Activated T-helper 2 cell treated with anti-CD3 and anti-CD28 coated beads, Interferon-gamma antibody, Interleukin-2, Interleukin-4, amounts not matched to agents 10 μg/mL and 5 μg/mL and 100 μg/mL, durations not matched to agents 14 hours and 24 hours and 36 hours (primary cell): ENCODE data around the gene ZNF594. TPM values are rescaled to one million over a fixed set of nuclear protein-coding genes. Genes with fewer than 3 reads are reported as not detected.
"Not testable (repeated sequence)": the region's sequence is repeated elsewhere in the genome, so short reads cannot be mapped to it uniquely, and the experiment has no call there.

Experiments used
- DNase-seq: peaks from one replicate; pipeline ENCODE4 v3.0.0; 2021; ENCODE audit warnings: low spot score
- H3K27ac Mint-ChIP-seq: one replicate; pipeline ENCODE4 v1.8.0; 2021; ENCODE audit warnings: mixed read lengths
- H3K27me3 Mint-ChIP-seq: one replicate; pipeline ENCODE4 v1.8.0; 2021; ENCODE audit warnings: low read depth, mixed read lengths
- H3K36me3 Mint-ChIP-seq: one replicate; pipeline ENCODE4 v1.8.0; 2021; ENCODE audit warnings: low read depth, mixed read lengths
- H3K4me1 Mint-ChIP-seq: one replicate; pipeline ENCODE4 v1.8.0; 2021; ENCODE audit warnings: low read depth, mixed read lengths
- H3K4me3 Mint-ChIP-seq: one replicate; pipeline ENCODE4 v1.8.0; 2021; ENCODE audit warnings: low read depth, mild to moderate bottlenecking, moderate library complexity, mixed read lengths
- H3K9me3 Mint-ChIP-seq: one replicate; pipeline ENCODE4 v1.8.0; 2021; ENCODE audit warnings: mixed read lengths
- intact Hi-C: fragments of 100-400 bp; cut with micrococcal nuclease; formaldehyde crosslinking; loops from one replicate; pipeline ENCODE4 v1.15.1; 2023
- total RNA-seq: library from RNA; stranded (reverse); gene quantifications from 2 replicates; pipeline ENCODE4 v1.2.3, GENCODE V29; 2022

Gene ZNF594
- total RNA-seq, result 8.0 and 8.9 TPM in 2 replicates

DNA sequence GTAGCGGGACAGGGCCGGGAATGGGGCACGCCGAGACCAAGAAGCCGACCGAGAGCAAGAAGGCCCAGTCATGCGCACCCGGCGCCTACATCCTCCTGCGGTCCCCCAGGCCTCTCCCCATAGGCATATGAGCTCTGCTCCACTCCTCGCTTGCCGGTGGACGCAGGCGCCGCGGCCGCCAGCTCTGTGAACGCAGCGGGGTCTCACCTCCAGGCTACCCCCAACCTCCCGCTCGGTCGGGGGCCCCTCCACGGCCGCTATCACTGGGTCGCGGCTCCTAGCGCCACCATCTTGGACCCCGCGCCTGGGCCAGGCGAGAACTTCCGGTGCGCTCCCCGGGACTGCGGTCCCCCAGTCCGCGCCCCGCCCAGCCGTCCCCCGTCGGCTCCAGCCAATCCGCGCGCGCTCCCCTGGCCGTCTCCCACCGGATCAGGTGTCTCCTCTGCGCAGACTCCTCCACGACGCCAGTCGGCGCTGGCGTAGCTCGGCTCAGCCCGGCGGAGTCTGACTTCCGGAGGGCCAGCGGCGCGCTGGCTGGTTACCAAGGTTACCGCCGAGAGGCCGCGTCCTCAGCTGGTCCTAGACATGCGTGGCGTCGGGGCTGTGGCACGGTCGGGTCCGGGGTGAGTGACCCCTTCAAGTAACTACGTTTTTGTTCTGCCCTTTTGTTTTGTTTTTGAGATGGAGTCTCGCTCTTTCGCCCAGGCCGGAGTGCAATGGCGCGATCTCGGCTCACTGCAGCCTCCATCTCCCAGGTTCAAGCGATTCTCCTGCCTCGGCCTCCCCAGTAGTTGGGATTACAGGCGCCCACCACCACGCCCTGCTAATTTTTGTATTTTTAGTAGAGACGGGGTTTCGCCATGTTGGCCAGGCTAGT lies at the start of gene ZNF594:
Gene ZNF594 (minus strand): TSS at position 328 of the 877 bp plus-strand sequence. CDS start 7,612 bp downstream, outside the sequence.
- peak within 1 kb of the TSS; percentile 81 for H3K27ac Mint-ChIP-seq
- H3K9me3 Mint-ChIP-seq, result peaks cover 32% of the 10 kb centered on the region
- H3K27me3 Mint-ChIP-seq, result no peaks in the 10 kb centered on the region
- H3K4me3 Mint-ChIP-seq, result peak within 1 kb of the TSS; percentile 90
- intact Hi-C loops, result loop anchor here (5.0 kb wide), 1 partner anchor 79 kb away; the partner anchor contains the start of gene ZNF232
- H3K36me3 Mint-ChIP-seq, result peaks cover 46% of the 10 kb centered on the region
- DNase-seq, result peak; percentile 96
- peaks cover 13% of the 10 kb centered on the region for H3K4me1 Mint-ChIP-seq

DNA sequence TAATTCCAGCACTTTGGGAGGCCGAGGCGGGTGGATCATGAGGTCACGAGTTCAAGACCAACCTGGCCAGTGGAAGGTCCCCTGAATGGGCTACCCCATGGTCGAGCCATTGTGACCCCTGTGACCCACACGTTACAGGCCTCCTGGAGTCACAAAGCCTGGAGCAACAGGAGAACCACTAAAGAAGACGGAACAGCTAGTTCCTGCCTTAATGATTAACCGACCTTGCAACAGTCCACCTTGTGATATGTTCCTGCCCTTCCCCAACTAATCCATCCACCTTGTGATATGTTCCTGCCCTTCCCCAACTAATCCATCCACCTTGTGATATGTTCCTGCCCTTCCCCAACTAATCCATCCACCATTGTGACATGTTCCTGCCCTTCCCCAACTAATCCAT lies 48.1 kb upstream of the ZNF594 start:
- DNase-seq, intact Hi-C loops, H3K4me1 Mint-ChIP-seq, H3K4me3 Mint-ChIP-seq, H3K27ac Mint-ChIP-seq, H3K36me3 Mint-ChIP-seq, H3K9me3 Mint-ChIP-seq, H3K27me3 Mint-ChIP-seq: not testable (repeated sequence)

DNA sequence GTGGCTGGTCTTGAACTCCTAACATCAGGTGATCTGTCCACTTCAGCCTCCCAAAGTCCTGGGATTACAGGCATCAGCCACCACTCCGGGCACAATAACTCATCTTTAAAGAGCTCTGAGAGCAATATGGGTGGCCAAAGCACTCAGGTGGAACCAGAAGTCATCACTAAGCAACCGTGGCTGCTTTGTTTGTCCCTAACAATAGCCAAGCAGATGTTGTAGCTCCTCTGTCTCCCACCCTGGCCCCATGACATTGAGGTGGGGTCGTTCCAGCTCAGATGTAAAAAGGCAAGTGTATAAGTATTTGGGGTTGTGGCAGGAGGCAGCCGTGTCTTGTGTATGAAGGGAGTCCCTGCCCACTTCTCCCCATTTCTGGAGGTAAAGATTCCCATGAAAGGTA lies 46.7 kb upstream of the ZNF594 start:
- Mint-ChIP-seq H3K9me3 (no peaks in the 10 kb centered on the region), H3K4me3 (no peak overlapping the region), H3K4me1 (peaks cover 4% of the 10 kb centered on the region), H3K27me3 (no peaks in the 10 kb centered on the region), H3K27ac (no peak overlapping the region), H3K36me3 (no peaks in the 10 kb centered on the region)
- no peak for DNase-seq
- intact Hi-C loops, result no loop called here

DNA sequence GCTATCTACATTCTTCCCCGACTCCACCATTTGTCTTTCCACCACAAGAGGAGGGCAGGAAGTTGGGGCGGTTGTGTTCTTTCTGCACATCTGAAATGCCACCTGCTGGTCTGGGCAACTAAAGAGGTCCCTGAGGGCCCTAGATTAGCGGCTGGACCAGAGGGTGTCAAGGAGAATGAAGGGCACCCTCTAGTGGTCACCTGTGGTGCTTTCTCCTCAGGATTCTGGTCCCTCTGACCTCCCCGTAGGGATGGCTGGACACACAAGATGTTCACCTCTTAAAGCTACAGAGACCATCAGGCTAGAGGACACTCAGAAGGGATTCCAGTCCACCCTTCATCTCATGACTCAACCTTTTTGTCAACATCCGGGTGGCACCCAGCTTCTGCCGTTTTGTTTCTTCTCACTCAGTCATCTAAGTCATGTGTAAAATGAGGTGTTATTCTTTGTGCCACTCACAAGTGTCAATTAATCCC lies 45.9 kb upstream of the ZNF594 start:
- no peak overlapping the region for H3K27ac Mint-ChIP-seq

DNA sequence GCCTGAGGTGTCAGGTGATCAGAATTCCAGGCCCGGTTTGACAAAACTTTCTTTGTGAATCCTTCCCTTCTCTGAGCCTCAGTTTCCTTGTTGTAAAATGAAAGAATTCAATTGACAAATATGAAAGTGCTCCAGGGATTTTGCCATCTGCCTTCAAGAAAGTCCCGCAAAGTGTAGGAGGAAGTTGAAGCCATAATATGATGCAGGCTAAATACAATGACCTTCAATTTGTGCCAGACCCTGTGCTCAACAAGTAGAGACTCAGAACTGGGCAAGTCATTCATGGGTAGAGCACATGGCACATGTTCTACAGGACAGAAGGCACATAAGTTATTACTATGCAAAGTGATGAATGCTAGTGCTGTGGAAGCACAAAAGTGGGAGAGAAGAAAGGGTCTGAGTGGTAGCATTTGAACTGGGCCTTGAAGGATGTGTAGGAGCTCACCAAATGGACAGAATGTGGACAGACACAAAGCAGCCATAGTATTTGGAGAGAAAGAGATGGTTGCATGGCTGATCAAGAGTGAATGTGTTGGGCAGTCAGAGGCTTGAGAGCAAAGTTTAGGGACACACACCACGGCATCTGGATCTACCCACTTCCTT lies 45.4 kb upstream of the ZNF594 start:
- Mint-ChIP-seq H3K9me3 (no peaks in the 10 kb centered on the region), H3K4me3 (no peak overlapping the region), H3K27ac (no peak overlapping the region), H3K27me3 (no peaks in the 10 kb centered on the region), H3K36me3 (no peaks in the 10 kb centered on the region), H3K4me1 (peaks cover under 1% of the 10 kb centered on the region)
- no peak for DNase-seq
- intact Hi-C loops, result loop anchor here (1.0 kb wide), 1 partner anchor 40 kb away; no protein-coding TSS in a partner anchor

More for the DNA sequence above, 45.9 kb upstream of the ZNF594 start:
- Mint-ChIP-seq H3K4me1 (peaks cover 4% of the 10 kb centered on the region), H3K27me3 (no peaks in the 10 kb centered on the region), H3K9me3 (no peaks in the 10 kb centered on the region), H3K4me3 (no peak overlapping the region), H3K36me3 (no peaks in the 10 kb centered on the region)
- peak; percentile 24 for DNase-seq
- intact Hi-C loops, result loop anchor here (1.0 kb wide), 1 partner anchor 40 kb away; no protein-coding TSS in a partner anchor

DNA sequence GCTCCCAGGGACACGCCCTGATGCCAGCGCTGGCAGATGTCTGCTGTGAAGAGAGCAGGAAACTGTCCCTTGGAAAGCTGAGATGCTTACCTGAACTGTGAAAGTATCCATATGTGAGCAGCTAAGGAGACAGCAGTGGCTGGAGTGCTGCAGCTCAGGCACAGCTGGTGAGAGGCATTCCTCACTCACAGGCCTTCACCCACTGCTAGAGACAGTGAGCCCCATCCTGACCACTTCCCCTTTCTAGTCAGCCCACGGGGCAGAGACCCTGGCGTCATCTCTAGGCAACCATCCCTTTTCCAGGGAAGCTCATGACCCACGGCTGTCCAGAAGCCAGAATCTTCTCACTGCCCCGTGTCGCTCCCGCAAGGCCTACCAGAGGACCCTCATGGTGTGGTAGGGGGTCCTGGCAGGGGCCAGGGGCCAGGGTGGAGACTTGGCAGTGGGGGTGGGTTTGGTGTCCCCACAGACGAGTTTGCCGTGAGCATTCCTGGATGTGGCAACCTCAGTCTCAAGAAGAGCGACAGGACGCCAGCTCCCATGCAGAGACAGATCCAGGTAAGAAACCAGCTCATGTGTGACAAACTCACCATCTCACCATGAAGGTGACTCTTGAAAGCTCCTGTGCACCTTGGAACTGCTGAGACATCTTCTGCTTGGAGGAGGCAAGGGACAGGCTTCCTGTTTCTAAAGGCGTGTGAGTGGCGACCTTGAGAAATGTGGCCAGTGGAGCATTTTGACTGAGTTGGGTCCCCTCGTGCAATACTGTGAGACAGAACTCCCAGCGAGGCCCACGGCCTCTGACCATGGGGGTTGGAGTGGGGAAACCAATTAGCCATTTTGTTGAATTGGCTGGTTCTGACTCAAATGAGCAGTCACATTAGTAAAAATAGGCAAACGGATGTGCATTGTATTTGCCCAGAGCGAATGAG lies 43.2 kb upstream of the ZNF594 start, which contains the start of gene SCIMP:
Gene SCIMP (minus strand): TSS at position 216 of the 932 bp plus-strand sequence. CDS start 105 bp downstream, at position 111.
- intact Hi-C loops, result no loop called here
- H3K4me3 Mint-ChIP-seq, result no peak within 1 kb of the TSS

DNA sequence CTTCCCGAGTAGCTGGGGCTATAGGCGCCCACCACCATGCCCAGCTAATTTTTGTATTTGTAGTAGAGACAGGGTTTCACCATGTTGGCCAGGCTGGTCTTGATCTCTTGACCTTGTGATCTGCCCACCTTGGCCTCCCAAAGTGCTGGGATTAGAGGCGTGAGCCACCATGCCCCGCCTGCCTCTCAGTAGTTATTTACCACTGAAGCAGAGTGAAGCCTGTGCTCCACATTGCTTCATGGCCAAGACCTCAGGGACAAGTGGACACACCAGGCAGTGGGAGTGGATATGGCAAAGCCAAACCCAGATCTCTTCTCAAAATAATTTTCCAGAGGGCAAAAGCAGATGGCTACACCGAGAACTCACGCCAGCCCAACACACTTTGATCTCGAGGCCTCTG lies 41.8 kb upstream of the ZNF594 start:
- H3K4me3 Mint-ChIP-seq, intact Hi-C loops, DNase-seq, H3K27ac Mint-ChIP-seq, H3K4me1 Mint-ChIP-seq, H3K36me3 Mint-ChIP-seq, H3K27me3 Mint-ChIP-seq, H3K9me3 Mint-ChIP-seq: not testable (repeated sequence)

More for the DNA sequence above, 43.2 kb upstream of the ZNF594 start, which contains the start of gene SCIMP:
- Mint-ChIP-seq H3K4me1 (no peaks in the 10 kb centered on the region), H3K27ac (no peak within 1 kb of the TSS), H3K27me3 (no peaks in the 10 kb centered on the region), H3K36me3 (no peaks in the 10 kb centered on the region), H3K9me3 (no peaks in the 10 kb centered on the region)
- no peak for DNase-seq

DNA sequence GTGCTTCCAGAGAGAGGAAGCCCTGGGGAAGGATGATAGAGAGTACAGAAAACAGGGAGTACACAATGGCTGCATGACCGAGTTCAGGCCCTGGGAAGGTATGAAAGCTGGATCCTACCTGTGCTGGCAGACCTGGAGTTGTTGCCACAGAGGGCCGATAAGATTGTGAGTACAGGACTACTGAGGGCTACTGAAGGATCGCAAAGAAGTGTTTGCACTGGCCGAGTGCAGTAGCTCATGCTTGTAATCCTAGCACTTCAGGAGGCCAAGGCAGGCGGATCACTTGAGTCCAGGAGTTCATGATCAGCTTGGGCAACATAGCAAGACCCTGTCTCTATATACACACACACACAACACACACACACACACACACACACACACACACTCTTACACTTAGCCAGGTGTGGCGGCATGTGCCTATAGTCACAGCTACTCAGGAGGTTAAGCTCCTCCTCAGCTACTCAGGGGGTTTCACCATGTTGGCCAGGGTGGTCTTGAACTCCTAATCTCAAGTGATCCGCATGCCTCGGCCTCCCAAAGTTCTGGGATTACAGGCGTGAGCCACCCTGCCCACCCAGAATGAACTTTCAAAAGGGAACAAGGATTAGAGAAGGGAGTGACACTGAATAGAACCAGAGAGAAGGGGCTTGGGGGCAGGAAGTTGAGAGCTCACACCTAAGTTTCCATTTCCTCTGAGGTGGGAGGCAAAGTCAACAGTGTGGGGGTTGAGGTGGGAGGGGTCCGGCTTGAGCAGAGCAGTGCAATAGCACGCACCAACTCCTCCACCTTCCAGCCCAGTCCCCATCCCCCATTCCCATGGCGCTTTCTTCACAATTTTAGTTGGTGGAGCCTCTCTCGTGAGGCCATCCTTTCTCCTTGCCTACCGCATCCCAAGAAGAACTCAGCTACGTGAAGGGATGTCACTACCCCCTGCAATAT lies 35.5 kb upstream of the ZNF594 start:
- no peaks in the 10 kb centered on the region for H3K27me3 Mint-ChIP-seq
- H3K36me3 Mint-ChIP-seq, result no peaks in the 10 kb centered on the region
- H3K4me1 Mint-ChIP-seq, result peaks cover 7% of the 10 kb centered on the region
- intact Hi-C loops, result no loop called here
- no peaks in the 10 kb centered on the region for H3K9me3 Mint-ChIP-seq
- H3K4me3 Mint-ChIP-seq, result no peak overlapping the region
- H3K27ac Mint-ChIP-seq, result no peak overlapping the region
- DNase-seq, result no peak

DNA sequence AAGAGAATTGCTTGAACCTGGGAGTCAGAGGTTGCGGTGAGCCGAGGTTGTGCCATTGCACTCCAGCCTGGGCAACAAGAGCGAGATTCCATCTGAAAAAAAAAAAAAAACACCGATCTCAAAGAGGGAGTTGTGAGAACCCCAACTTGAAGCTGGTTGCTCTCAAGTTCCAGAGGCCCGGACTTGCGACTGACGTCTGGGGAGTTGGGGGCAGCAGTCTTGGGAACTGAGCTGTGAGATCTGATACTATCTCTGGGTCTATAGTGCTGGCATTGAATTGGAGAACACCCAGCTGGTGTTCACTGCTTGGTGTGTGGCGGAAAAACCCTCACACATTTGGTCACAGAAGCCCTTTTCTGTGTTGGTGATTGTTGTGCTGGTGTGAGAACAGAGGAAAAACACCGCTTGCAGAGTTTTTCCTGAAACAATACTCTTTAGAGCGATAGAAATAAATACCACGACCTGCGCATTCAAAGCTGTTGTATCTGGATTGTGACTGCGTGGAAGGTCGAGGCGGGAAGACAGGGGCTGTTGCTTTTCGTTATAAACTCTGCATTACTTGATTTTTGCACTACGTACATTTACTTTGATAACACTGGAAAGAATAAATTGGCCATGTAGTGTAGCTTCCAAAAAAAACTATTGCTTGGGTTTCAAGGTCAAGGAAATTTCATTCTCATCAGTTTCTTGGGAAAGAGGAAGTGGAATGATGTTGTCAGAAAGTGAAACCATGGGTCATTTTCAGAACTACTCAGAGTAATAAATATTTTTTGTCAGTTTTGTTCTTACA lies 34.2 kb upstream of the ZNF594 start:
- intact Hi-C loops, result no loop called here
- no peaks in the 10 kb centered on the region for H3K9me3 Mint-ChIP-seq
- H3K4me3 Mint-ChIP-seq, result no peak overlapping the region
- H3K36me3 Mint-ChIP-seq, result no peaks in the 10 kb centered on the region
- DNase-seq, result no peak
- no peak overlapping the region for H3K27ac Mint-ChIP-seq
- H3K27me3 Mint-ChIP-seq, result no peaks in the 10 kb centered on the region
- H3K4me1 Mint-ChIP-seq, result peaks cover 7% of the 10 kb centered on the region

DNA sequence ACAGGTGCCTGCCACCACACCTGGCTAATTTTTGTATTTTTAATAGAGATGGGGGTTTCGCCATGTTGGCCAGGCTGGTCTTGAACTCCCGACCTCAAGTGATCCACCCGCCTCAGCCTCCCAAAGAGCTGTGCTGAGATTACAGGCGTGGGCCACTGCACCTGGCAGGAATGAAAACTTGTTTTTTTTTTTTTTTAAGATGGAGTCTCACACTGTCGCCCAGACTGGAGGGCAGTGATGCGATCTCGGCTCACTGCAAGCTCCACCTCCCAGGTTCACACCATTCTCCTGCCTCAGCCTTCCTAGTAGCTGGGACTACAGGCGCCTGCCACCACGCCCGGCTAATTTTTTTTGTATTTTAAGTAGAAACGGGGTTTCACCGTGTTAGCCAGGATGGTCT lies 30.2 kb upstream of the ZNF594 start:
- DNase-seq, H3K36me3 Mint-ChIP-seq, H3K9me3 Mint-ChIP-seq, H3K27ac Mint-ChIP-seq, intact Hi-C loops, H3K4me3 Mint-ChIP-seq, H3K4me1 Mint-ChIP-seq, H3K27me3 Mint-ChIP-seq: not testable (repeated sequence)

DNA sequence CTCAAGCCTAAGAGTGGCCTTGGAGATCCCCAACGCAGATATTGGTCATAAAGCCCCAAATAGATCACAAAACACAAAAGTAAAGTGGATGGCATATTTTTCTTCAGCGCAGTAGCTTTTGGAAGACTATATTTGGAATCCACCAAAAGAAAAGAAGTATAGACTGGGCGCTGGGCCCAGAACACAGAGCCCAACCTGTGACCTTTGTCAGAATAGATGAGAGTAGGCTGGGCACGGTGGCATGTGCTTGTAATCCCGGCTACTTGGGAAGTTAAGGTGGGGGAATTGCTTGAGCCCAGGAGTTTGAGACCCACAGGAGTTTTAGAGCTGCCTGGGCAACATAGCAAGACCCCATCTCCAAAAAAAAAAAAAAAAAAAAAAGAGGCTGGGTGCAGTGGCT lies 28.4 kb upstream of the ZNF594 start:
- Mint-ChIP-seq H3K27ac (no peak overlapping the region), H3K36me3 (no peaks in the 10 kb centered on the region), H3K9me3 (no peaks in the 10 kb centered on the region), H3K4me3 (no peak overlapping the region), H3K27me3 (no peaks in the 10 kb centered on the region), H3K4me1 (no peaks in the 10 kb centered on the region)
- intact Hi-C loops, result no loop called here
- no peak for DNase-seq
